HG03135 (cell line): ENCODE measurements around the gene MPV17.
"Not testable (repeated sequence)": the region's sequence is repeated elsewhere in the genome, so short reads cannot be mapped to it uniquely, and the experiment has no call there.

Source experiments
- ATAC-seq: cut with Tn5 transposase; IDR thresholded peaks from one replicate; pipeline ENCODE4 v1.9.1; 2021; ENCODE audit warnings: mild to moderate bottlenecking, moderate library complexity; ENCODE audit not compliant: unreplicated experiment

The MPV17 gene

DNA sequence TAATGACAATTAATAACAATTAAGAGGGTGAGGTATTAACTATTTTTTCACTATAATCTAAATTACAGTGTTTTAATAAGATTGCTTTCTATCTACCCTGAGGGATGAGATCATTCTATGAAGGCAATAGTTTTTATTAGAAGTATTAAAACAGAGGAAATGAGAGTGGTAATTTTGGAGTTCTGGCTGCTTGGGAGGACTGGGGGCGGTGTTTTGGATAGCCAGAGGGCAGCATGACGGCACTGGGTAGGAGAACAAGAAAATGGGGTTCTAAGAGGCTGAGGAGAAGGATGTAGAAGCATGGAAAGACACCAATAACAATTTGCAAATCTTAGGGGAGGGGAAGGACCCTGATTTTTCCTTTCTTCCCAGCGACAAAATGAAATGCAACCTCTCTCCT is 52.8 kb downstream of the MPV17 start:
- no peak for ATAC-seq

- not testable (repeated sequence) for ATAC-seq
Measured at GRCh38 chr2:27268296-27268695, 54.6 kb downstream of the MPV17 start.

GRCh38 chr2:27265536-27265870 is 57.4 kb downstream of the MPV17 start:
- ATAC-seq = no peak

- no peak for ATAC-seq
Measured at GRCh38 chr2:27264753-27265535, 58.0 kb downstream of the MPV17 start.

GRCh38 chr2:27264253-27264752 is 58.6 kb downstream of the MPV17 start:
- ATAC-seq = no peak

- no peak for ATAC-seq
Measured at GRCh38 chr2:27263287-27264252, 59.3 kb downstream of the MPV17 start.

GRCh38 chr2:27262379-27263286 is 60.3 kb downstream of the MPV17 start, which contains the start of gene SLC30A3:
TSS of gene SLC30A3 (minus strand) at chr2:27263047. CDS start at chr2:27262906, 141 bp downstream.
- ATAC-seq = no peak

GRCh38 chr2:27261926-27262298 is 61.0 kb downstream of the MPV17 start:
- ATAC-seq = no peak

- ATAC-seq = no peak
Measured at GRCh38 chr2:27261241-27261925, 61.5 kb downstream of the MPV17 start.
